ENCODE data around the gene GJB5.

DNA sequence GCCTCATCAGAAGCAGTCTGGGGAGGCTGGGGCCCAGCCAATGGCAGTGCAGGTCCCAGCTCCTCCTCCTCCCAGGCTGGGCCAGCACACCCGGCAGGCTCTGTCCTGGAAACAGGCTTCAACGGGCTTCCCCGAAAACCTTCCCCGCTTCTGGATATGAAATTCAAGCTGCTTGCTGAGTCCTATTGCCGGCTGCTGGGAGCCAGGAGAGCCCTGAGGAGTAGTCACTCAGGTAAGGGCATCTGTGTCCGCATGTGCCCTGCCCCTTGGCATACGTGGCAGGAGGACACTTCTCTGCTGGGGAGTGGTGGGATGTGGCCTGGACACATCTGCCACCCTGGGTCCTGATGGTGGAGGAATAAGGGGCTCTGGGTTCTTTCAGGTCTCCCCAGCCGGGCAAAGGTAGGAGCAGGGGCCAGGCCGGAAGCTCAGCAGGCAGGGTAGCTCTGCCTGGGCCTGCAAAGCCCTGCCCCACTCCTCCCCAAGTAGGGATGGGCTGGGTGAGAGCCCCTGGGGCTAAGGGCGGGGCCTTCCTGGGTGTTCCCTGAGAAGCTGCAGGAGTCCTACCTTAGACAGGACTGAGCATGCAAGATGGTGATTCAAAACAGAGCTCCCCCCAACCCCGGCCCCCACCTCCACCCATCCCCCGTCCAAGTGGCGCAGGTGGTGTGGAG is at the start of gene GJB5:
- TF ChIP-seq, protein P1, sequence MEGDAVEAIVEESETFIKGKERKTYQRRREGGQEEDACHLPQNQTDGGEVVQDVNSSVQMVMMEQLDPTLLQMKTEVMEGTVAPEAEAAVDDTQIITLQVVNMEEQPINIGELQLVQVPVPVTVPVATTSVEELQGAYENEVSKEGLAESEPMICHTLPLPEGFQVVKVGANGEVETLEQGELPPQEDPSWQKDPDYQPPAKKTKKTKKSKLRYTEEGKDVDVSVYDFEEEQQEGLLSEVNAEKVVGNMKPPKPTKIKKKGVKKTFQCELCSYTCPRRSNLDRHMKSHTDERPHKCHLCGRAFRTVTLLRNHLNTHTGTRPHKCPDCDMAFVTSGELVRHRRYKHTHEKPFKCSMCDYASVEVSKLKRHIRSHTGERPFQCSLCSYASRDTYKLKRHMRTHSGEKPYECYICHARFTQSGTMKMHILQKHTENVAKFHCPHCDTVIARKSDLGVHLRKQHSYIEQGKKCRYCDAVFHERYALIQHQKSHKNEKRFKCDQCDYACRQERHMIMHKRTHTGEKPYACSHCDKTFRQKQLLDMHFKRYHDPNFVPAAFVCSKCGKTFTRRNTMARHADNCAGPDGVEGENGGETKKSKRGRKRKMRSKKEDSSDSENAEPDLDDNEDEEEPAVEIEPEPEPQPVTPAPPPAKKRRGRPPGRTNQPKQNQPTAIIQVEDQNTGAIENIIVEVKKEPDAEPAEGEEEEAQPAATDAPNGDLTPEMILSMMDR (IDR thresholded peaks at IDR 0.05; ENCODE audit: low read length) = no peak
- no peak for TF ChIP-seq EZH2 (IDR thresholded peaks at IDR 0.05; ENCODE audit: borderline replicate concordance, low read length)

Measured in OCI-LY1 (cell line).